PC-3 (cell line): Measurements from ENCODE around the gene LHCGR. TPM values are rescaled to one million over a fixed set of nuclear protein-coding genes. Genes with fewer than 3 reads are reported as not detected.

Experiments used
- ATAC-seq: fragments of 200-7000 bp; cut with Tn5 transposase; 2 replicates; pipeline ENCODE4 v1.9.1; 2020; ENCODE audit warnings: mild to moderate bottlenecking, moderate library complexity
- BruUV-seq: library from RNA; stranded (reverse); fragments of 400-500 nt; replicated peaks from 2 replicates; lab custom pipeline; 2021; lab: Mats Ljungman, UMichigan
- CTCF ChIA-PET: fragments of 300-600 bp; sonication (Branson Sonifier 250); formaldehyde crosslinking; loops from one replicate; lab custom pipeline; 2022; ENCODE audit warnings: antibody characterized with exemption; lab: Charles Lee
- POLR2A ChIA-PET: fragments of 300-600 bp; sonication (Branson Sonifier 250); formaldehyde crosslinking; loops from one replicate; lab custom pipeline; 2022; ENCODE audit warnings: antibody characterized with exemption; ENCODE audit not compliant: unreplicated experiment; lab: Charles Lee
- DNase-seq: peaks from one replicate; pipeline ENCODE4 v3.0.0-alpha.2; 2015
- H2AFZ ChIP-seq: fragments of 300-600 bp; sonication (generic); 2 replicates; pipeline ENCODE4 v1.6.0; 2016; ENCODE audit warnings: antibody characterized with exemption, low read length
- H3F3A ChIP-seq: fragments of 300-600 bp; sonication (generic); one replicate; pipeline ENCODE4 v1.6.0; 2017; ENCODE audit warnings: antibody characterized with exemption, low read length, control low read depth, mild to moderate bottlenecking; ENCODE audit not compliant: unreplicated experiment
- H3K27ac ChIP-seq: fragments of 300-600 bp; sonication (generic); 2 replicates; pipeline ENCODE4 v1.5.1; 2016; ENCODE audit warnings: mild to moderate bottlenecking, low read length
- H3K27me3 ChIP-seq: fragments of 300-600 bp; sonication (generic); 2 replicates; pipeline ENCODE4 v1.6.1; 2016; ENCODE audit warnings: low read length, mixed read lengths
- H3K36me3 ChIP-seq: fragments of 300-600 bp; sonication (generic); 2 replicates; pipeline ENCODE4 v1.6.1; 2016; ENCODE audit warnings: low read depth, mixed run types, low read length, mixed read lengths
- H3K4me1 ChIP-seq: fragments of 300-600 bp; sonication (generic); 2 replicates; pipeline ENCODE4 v1.5.1; 2016; ENCODE audit warnings: low read length; ENCODE audit not compliant: insufficient read depth
- H3K4me2 ChIP-seq: fragments of 300-600 bp; sonication (generic); 2 replicates; pipeline ENCODE4 v1.6.0; 2016; ENCODE audit warnings: low read length
- H3K4me3 ChIP-seq: fragments of 300-600 bp; sonication (generic); 2 replicates; pipeline ENCODE4 v1.5.1; 2016; ENCODE audit warnings: mild to moderate bottlenecking, low read length, mixed read lengths
- H3K79me2 ChIP-seq: fragments of 300-600 bp; sonication (generic); 2 replicates; pipeline ENCODE4 v1.6.1; 2017; ENCODE audit warnings: low read length, mixed read lengths
- H3K9ac ChIP-seq: fragments of 300-600 bp; sonication (generic); 2 replicates; pipeline ENCODE4 v1.6.0; 2016; ENCODE audit warnings: mild to moderate bottlenecking, low read length
- H3K9me2 ChIP-seq: fragments of 300-600 bp; sonication (generic); replicated peaks from 2 replicates; pipeline ENCODE4 v1.6.1; 2016; ENCODE audit warnings: mixed run types, low read length, mixed read lengths
- H3K9me3 ChIP-seq: fragments of 300-600 bp; sonication (generic); 2 replicates; pipeline ENCODE4 v1.6.1; 2016; ENCODE audit warnings: low read length, mixed read lengths
- H4K20me1 ChIP-seq: fragments of 300-600 bp; sonication (generic); 2 replicates; pipeline ENCODE4 v1.6.1; 2016; ENCODE audit warnings: low read length, mixed read lengths
- EZH2 ChIP-seq: fragments of 300-600 bp; sonication (generic); IDR thresholded peaks from one replicate; pipeline ENCODE4 v1.6.1; 2017; ENCODE audit warnings: antibody characterized with exemption, mild to moderate bottlenecking, low read length; ENCODE audit not compliant: unreplicated experiment
- EZH2phosphoT487 ChIP-seq: fragments of 300-600 bp; sonication (generic); IDR thresholded peaks from 2 replicates; pipeline ENCODE4 v1.6.1; 2018; ENCODE audit warnings: mild to moderate bottlenecking, antibody characterized with exemption, low read length, borderline replicate concordance
- intact Hi-C: fragments of 100-400 bp; cut with micrococcal nuclease; formaldehyde crosslinking; loops from 2 replicates; pipeline ENCODE4 v1.9.0; 2023
- total RNA-seq: library from RNA; depleted of rRNA; stranded (reverse); fragments of >200 nt; gene quantifications from 2 replicates; pipeline ENCODE4 v1.2.3, GENCODE V29; 2014
- TF ChIP-seq, protein P1 (sequence below): fragments of 300-600 bp; sonication (generic); conservative IDR thresholded peaks from 2 replicates; pipeline ENCODE4 v1.5.1; 2017; ENCODE audit warnings: antibody characterized with exemption, low read depth, mild to moderate bottlenecking, low read length

The LHCGR gene
- total RNA-seq, 1 experiment from 2014 or later = not detected

DNA sequence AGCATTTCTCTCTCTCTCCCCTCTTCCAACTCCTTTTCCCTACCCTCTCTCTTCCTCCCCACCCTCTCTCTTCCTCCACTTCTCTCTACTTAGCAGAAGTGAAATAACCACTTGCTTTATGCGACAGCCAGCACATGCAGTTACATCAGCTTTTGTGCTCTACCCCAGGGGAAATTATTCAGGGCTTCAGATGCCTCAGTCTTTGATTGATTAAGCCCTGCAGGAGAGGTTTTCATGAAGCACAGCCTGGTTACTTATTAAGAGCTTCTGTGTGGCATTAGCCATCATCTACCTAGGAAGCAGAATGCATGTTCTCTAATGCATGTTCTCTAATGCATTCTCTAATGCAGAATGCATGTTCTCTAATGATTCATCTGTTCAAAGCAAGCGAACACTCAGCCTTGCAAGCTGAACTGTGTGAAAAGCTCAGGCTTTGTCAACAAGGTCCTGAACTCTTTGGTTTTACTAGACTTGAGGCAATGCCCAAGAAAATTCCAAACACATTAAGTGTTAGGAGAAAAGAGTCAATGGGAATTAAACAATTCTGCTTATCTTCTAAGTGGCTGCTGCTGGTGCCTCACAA, 56.1 kb downstream of the LHCGR start:
- Histone ChIP-seq H3K36me3 (no peaks in the 10 kb centered on the region), H4K20me1 (no peaks in the 10 kb centered on the region), H3F3A (no peaks in the 10 kb centered on the region), H3K4me1 (no peaks in the 10 kb centered on the region), H3K4me3 (no peak overlapping the region), H3K9me3 (no peaks in the 10 kb centered on the region), H3K4me2 (no peak overlapping the region), H2AFZ (no peak overlapping the region), H3K9ac (no peak overlapping the region), H3K9me2 (no peaks in the 10 kb centered on the region), H3K27me3 (no peaks in the 10 kb centered on the region), H3K79me2 (no peaks in the 10 kb centered on the region), H3K27ac (no peak overlapping the region)
- no TSS peak for BruUV-seq
- ATAC-seq = no peak
- intact Hi-C loops = no loop called here
- ChIA-PET POLR2A (no interaction called here), CTCF (no interaction called here)
- DNase-seq = no peak
- TF ChIP-seq, protein P1, sequence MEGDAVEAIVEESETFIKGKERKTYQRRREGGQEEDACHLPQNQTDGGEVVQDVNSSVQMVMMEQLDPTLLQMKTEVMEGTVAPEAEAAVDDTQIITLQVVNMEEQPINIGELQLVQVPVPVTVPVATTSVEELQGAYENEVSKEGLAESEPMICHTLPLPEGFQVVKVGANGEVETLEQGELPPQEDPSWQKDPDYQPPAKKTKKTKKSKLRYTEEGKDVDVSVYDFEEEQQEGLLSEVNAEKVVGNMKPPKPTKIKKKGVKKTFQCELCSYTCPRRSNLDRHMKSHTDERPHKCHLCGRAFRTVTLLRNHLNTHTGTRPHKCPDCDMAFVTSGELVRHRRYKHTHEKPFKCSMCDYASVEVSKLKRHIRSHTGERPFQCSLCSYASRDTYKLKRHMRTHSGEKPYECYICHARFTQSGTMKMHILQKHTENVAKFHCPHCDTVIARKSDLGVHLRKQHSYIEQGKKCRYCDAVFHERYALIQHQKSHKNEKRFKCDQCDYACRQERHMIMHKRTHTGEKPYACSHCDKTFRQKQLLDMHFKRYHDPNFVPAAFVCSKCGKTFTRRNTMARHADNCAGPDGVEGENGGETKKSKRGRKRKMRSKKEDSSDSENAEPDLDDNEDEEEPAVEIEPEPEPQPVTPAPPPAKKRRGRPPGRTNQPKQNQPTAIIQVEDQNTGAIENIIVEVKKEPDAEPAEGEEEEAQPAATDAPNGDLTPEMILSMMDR = no peak
- TF ChIP-seq EZH2 (no peak), EZH2phosphoT487 (no peak)

- ChIA-PET CTCF (no interaction called here), POLR2A (no interaction called here)
- no peaks in the 10 kb centered on the region for H3K36me3 ChIP-seq
- ATAC-seq (no peak), DNase-seq (no peak)
- H3K27me3 ChIP-seq = peaks cover 8% of the 10 kb centered on the region
- H3K9ac ChIP-seq = no peak overlapping the region
- no peaks in the 10 kb centered on the region for H3K9me2 ChIP-seq
- H3K4me2 ChIP-seq = no peak overlapping the region
- H3F3A ChIP-seq = no peaks in the 10 kb centered on the region
- H4K20me1 ChIP-seq = no peaks in the 10 kb centered on the region
- no peak overlapping the region for H3K4me3 ChIP-seq
- no peak overlapping the region for H2AFZ ChIP-seq
- no peaks in the 10 kb centered on the region for H3K9me3 ChIP-seq
- H3K27ac ChIP-seq = no peak overlapping the region
- TF ChIP-seq EZH2 (no peak), EZH2phosphoT487 (no peak)
- TF ChIP-seq, protein P1 = no peak
- intact Hi-C loops = no loop called here
- H3K79me2 ChIP-seq = no peaks in the 10 kb centered on the region
- no TSS peak for BruUV-seq
- H3K4me1 ChIP-seq = no peaks in the 10 kb centered on the region
Observed at GRCh38 chr2:48696881-48697280, 58.6 kb downstream of the LHCGR start.

DNA sequence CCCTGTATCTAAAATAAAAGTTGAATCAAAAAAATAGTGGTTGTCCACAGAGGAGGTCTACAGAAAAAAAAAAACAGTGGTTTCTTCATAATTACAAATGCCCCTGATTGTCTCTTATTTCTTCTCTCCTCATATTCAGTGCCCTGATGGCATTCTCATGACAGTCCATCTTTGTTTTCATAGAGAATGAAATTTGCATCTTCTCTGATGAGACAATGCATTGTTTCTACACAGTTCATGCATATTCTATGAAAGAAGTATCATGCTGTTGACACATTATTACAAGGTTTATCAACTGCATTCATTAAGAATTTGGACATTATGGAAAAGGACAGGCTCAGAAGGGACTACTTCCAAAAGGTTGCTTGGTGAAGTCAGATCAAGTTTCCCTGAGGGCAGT, 59.5 kb downstream of the LHCGR start:
- ChIA-PET POLR2A (no interaction called here), CTCF (no interaction called here)
- H3K9me3 ChIP-seq = no peaks in the 10 kb centered on the region
- H2AFZ ChIP-seq = no peak overlapping the region
- no peaks in the 10 kb centered on the region for H3F3A ChIP-seq
- no peaks in the 10 kb centered on the region for H3K4me1 ChIP-seq
- H3K27ac ChIP-seq = no peak overlapping the region
- H3K36me3 ChIP-seq = no peaks in the 10 kb centered on the region
- DNase-seq (no peak), ATAC-seq (no peak)
- peaks cover 8% of the 10 kb centered on the region for H3K27me3 ChIP-seq
- H3K4me2 ChIP-seq = no peak overlapping the region
- H3K9me2 ChIP-seq = no peaks in the 10 kb centered on the region
- no peaks in the 10 kb centered on the region for H4K20me1 ChIP-seq
- no peak overlapping the region for H3K4me3 ChIP-seq
- intact Hi-C loops = no loop called here
- no peaks in the 10 kb centered on the region for H3K79me2 ChIP-seq
- TF ChIP-seq, protein P1 = no peak
- no peak for TF ChIP-seq EZH2
- no peak for TF ChIP-seq EZH2phosphoT487
- BruUV-seq = no TSS peak
- H3K9ac ChIP-seq = no peak overlapping the region
